SKM-1 treated with dmso at 0.1 percent for 144 hours (cell line): Measurements from ENCODE around the gene TPPP2.

ENCODE experiments used
- DNase-seq: peaks from one replicate; lab custom pipeline; 2025; ENCODE audit not compliant: unreplicated experiment; lab: John Stamatoyannopoulos, UW

Gene TPPP2

GRCh38 chr14:21056520-21057163 is 26.6 kb downstream of the TPPP2 start:
- no peak for DNase-seq

GRCh38 chr14:21057803-21058675 is 28.0 kb downstream of the TPPP2 start, which contains the start of gene RNASE8:
TSS of gene RNASE8 (plus strand) at chr14:21057822. CDS start at chr14:21057893, 71 bp downstream.
- DNase-seq, result no peak

DNA sequence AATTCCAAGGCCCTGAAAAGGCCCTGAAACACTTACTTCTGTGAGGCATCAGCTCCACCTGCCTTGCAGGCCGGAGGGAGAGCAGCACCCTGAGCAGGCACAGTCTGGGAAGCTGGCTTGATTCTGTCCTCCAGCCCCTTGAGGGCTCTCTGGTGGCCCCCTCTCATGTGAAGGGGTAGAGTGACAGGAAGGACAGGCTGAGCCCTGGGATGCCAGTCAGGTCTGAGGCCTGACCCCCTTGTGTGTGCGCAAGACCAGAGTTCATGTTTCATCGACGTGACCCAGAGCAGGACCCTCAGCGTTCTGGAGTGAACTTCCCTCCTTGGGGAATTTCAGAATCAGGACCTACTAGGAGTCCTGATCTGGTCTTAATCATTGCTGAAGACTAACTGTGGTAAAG is 28.9 kb downstream of the TPPP2 start:
- DNase-seq, result no peak

DNA sequence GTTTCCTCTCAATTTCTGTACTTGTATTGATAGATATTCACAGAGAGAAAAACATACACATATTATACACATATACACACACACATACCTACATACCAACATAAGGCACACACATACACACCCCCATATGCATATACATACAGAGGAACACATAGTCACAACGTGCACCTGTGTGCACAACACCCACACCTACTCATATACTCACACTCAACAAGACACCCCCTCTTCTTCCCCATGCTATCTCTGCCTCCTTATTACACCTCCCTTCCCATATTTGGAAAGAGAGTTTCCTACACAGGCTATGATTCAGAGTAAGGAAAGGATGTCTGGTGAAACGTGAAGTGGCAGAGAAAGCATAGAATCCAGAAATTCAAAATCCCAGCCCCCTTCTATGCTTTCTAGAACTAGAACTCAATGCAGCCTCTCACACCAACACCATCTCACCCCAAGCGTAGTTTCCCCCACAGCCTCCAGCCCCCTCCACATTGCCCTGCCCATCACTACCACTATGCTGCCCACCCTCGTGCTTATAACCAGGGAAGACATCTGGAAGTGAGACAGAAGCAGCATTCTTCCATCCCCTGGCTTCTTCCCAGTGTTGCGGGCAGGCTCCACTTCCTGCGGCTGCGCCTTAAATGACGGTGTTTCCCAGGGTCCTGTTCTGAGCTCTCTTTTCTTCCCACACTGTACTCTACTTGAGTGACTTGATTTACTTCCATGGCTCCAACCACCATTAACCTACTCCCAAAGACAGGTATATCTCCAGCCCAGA is 30.0 kb downstream of the TPPP2 start:
- DNase-seq, result no peak

DNA sequence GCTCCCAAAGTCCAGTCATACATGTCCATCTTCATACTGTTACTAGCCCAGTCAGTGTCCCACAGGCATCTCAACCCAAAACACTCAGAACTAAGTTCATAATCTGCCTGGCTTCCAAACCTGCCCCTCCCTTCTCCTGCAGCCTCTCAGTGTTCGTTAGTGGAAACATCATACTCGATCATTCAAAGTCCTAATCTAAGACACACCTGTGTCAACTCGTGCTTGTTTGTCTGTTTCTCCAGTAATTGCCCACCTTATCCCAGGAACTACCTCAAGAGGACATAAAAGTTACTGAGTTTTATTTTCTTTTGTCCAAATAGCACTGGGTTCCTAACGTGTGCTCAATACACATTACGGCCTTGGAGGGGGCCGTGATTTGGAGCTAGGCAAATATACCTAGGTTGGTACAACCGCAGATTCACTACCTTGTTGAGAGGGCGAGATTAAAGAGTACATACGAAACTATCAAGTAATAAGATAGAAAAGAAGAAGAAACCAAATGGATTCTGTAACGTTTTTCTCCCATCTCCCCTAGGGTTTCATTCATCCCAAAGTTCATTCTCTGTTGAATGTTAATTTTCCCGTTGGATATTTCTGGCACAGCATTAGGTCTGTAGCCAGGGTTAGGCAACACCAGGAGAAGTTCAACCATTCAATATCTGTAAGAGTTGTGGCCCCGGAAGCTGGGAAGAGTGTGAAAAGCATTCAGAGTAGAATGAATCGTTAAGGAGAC is 30.8 kb downstream of the TPPP2 start:
- no peak for DNase-seq

DNA sequence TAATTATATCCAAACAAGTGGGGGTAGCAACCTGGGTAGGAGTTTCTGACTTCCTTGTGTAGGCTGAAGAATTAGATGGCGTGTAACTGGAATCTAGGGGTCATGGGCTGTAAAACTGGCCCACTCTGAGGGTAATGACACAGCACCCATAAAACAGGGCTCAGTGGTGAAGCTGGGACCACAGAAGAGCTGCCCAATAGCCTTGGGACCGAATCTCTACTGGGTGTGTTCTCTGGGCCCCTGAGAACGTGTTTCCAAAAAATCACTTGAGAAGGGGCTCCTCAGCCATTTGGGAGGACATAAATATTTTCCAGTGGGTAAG is 31.3 kb downstream of the TPPP2 start:
- no peak for DNase-seq

DNA sequence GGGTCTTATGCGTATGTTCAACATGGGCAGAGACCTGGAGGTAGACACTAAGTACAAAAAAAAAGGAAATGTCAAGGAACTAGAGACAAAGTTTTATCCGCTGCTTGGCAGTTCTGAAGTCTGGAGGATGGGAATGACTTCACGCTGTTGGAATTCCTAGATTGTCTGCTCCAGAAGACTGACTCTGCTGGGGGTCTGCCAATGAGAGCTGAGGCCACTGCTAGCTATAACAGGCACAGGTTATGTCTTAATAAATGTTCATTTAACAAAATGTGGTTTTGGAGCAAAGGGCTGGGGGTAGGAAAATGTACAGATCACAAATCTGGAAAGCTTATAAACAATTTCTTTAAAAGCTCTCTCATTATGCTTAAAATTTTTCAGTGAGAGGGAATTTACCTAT is 33.5 kb downstream of the TPPP2 start:
- DNase-seq, result no peak

GRCh38 chr14:21066882-21067502 is 37.0 kb downstream of the TPPP2 start:
- no peak for DNase-seq

GRCh38 chr14:21068521-21069387 is 38.7 kb downstream of the TPPP2 start:
- DNase-seq, result no peak

DNA sequence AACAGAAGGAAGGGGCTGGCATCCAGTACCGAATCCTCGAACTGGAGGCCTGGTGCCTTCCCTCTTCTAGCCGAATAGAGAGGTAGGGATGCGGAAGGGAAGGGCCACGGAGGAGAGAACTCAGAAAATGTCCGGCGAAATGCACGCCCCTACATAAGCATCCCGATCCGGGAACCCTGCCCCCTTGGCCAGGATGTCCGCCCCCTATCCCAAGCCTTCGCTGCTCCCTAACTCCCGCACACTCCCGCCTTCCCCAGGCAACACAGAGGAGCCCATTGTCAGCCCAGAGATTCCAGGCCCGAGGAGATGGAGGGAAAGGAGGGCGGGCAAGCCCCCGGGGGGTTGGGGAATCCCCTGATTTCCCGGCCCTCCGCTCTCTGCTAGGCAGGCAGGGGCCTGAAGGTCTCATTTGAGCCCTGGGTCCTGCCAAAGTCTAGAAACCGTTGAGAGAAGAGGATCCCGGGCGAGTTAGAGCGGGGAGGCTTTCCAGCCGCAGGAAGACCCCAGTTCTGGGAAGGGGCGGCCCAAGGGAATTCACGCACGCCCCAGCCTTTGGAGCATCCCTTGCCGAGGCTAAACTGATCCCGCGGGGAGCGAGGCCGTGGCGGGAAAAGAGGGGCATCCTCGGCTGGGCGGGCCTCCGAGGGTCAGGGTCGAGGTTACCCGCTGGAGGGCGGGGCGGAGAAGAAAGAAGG is 39.5 kb downstream of the TPPP2 start:
- no peak for DNase-seq

DNA sequence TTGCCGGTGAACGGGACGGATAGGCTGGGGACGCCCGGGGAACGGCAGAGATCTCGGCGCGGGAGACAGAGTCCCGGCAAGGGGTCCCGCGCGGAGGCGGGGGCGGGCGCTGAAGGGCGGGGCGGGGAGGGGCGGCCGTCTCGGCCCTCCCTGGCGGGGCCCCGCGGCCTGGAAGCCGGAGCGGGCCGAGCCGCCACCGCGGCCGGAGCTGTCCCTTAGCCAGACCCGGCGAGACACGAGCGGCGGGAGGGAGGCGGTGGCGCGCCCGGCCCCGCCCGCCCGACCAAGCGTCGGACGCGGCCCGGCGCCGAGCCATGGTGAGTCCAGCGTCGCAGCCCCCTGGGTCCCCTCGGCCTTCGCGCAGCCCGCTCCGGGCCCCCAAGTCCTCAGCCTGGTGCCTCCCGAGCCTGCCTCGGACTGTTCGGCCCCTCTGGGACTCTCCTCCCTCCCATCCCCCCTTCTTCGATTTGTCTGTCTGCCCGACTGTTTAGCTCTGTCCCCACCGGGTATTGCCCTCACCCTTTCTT is 40.1 kb downstream of the TPPP2 start, which contains the start of gene ARHGEF40:
ARHGEF40 (plus strand) TSS at position 222 of the 527 bp plus-strand sequence; CDS start at position 315, 93 bp downstream.
- no peak for DNase-seq

- DNase-seq, result no peak
Measured at GRCh38 chr14:21070610-21071224, 40.7 kb downstream of the TPPP2 start.

- DNase-seq, result peak; percentile 67
Measured at GRCh38 chr14:21071225-21072030, 41.4 kb downstream of the TPPP2 start.

DNA sequence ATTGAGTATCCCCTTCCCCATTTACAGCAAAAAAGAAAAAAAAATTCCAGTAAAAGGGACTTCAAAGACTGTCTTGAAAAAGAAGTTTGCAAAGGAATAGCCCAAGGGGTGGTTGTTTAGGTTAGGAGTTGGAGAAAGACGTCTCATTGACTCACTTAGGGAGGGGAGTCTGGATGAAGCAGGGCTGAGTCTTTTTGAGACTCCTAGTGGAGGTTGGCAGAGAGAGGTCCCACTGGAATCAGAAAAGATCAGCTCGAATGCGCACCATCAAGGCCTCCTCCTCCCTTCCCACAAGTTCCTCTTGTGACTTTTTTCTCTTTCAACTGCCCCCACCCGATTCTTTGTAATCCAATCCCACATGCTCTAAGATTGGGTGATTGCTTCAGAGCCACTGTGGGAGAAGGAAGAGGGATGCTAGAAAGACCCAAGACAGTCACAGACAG is 42.0 kb downstream of the TPPP2 start:
- peak; percentile 71 for DNase-seq

DNA sequence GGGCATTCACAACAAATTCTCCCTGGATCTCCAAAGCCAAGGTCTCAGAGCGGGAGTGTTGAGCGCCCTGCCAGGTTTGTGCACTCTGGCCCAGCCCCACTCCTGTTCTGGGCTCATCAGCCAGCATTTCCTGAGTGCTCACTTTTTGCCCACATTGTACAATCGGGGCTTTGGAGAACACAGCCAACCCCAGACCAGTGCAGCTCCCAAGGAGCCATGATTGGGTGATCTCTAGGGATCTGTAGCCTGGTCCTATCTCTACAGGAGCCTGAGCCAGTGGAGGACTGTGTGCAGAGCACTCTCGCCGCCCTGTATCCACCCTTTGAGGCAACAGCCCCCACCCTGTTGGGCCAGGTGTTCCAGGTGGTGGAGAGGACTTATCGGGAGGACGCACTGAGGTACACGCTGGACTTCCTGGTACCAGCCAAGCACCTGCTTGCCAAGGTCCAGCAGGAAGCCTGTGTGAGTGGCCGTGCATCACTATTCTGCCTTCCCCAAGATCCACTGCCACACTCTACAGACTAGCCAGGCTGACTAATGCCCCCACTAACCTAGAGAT is 42.8 kb downstream of the TPPP2 start:
- DNase-seq, result no peak

DNA sequence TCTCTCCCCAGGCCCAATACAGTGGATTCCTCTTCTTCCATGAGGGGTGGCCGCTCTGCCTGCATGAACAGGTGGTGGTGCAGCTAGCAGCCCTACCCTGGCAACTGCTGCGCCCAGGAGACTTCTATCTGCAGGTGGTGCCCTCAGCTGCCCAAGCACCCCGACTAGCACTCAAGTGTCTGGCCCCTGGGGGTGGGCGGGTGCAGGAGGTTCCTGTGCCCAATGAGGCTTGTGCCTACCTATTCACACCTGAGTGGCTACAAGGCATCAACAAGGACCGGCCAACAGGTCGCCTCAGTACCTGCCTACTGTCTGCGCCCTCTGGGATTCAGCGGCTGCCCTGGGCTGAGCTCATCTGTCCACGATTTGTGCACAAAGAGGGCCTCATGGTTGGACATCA is 43.9 kb downstream of the TPPP2 start:
- no peak for DNase-seq
